Measurements from ENCODE around the gene PRKN.

The PRKN gene

DNA sequence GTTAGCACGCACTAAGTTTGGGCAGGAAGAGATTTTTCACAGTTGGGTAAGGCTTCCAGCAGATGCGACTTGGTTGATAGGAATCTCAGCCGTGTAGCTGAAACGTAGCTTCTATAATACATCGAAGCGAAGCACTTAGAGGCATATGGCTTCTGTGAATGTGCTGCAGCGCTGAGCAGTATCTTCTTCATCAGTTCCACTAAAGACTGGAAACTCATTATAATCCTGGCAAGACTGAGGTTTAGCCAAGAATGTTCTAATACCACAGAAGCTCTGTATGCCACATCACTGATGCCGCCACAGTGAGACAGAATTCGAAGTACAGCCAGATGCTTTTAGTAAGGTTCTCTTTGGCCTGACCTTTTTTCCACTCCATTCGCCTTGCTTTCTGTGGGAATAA lies 773.5 kb downstream of the PRKN start:
- no peak overlapping the region for H3K27ac Mint-ChIP-seq
- DNase-seq: no peak
- H3K36me3 Mint-ChIP-seq (ENCODE audit: low read depth): peaks cover 6% of the 10 kb centered on the region
- H3K4me1 Mint-ChIP-seq: peaks cover 4% of the 10 kb centered on the region
- TF ChIP-seq, protein P1, sequence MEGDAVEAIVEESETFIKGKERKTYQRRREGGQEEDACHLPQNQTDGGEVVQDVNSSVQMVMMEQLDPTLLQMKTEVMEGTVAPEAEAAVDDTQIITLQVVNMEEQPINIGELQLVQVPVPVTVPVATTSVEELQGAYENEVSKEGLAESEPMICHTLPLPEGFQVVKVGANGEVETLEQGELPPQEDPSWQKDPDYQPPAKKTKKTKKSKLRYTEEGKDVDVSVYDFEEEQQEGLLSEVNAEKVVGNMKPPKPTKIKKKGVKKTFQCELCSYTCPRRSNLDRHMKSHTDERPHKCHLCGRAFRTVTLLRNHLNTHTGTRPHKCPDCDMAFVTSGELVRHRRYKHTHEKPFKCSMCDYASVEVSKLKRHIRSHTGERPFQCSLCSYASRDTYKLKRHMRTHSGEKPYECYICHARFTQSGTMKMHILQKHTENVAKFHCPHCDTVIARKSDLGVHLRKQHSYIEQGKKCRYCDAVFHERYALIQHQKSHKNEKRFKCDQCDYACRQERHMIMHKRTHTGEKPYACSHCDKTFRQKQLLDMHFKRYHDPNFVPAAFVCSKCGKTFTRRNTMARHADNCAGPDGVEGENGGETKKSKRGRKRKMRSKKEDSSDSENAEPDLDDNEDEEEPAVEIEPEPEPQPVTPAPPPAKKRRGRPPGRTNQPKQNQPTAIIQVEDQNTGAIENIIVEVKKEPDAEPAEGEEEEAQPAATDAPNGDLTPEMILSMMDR (IDR thresholded peaks at IDR 0.05): no peak
- H3K4me3 Mint-ChIP-seq: no peak overlapping the region
- H3K27me3 Mint-ChIP-seq (ENCODE audit: low read depth, poor library complexity): peaks cover 10% of the 10 kb centered on the region
- peaks cover 20% of the 10 kb centered on the region for H3K9me3 Mint-ChIP-seq

DNA sequence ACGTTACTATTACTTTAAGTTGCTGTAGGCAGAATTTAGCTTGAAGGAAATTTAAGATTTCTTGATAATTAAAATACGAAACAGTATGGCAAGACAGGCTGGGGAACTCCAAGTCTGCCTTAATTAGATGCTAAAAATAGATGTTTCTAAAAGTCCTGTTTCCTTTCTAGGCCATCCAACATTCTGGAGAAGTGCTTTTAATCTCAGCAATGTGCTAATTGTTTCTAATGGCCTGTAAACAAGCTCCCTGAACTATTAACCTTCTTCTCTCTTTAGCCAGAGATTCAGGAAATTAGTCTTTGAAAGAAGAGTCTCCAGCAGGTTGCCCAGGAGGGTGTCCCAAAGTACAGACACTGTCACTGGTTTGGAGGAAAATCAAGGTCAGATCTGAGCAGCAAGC lies 776.4 kb downstream of the PRKN start:
- Mint-ChIP-seq H3K4me1 (peaks cover 4% of the 10 kb centered on the region), H3K27ac (no peak overlapping the region), H3K9me3 (peaks cover 20% of the 10 kb centered on the region), H3K4me3 (no peak overlapping the region), H3K36me3 (ENCODE audit: low read depth) (peaks cover 6% of the 10 kb centered on the region), H3K27me3 (ENCODE audit: low read depth, poor library complexity) (peaks cover 26% of the 10 kb centered on the region)
- DNase-seq: no peak
- TF ChIP-seq, protein P1 (IDR thresholded peaks at IDR 0.05): no peak

DNA sequence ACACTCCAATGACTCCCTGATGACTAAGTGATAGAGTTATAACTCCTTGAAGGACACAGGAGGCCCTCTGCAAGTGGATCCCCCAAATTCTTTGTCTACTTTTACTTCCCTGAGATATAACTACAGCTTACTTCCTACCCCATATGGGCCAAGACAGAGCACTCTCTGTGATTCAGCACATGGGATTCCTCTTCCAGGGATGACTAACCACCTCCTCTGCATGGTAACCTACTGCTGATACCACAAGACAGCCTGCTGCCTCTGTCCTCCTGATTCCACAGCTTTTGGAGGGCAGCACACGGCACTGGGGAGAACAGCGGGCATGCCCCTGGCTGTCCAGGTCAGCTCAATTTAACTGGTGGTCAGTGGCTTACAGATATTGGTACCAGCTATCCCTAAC lies 778.0 kb downstream of the PRKN start:
- Mint-ChIP-seq H3K4me1 (peaks cover 4% of the 10 kb centered on the region), H3K9me3 (peaks cover 20% of the 10 kb centered on the region), H3K4me3 (no peak overlapping the region), H3K36me3 (ENCODE audit: low read depth) (peaks cover 6% of the 10 kb centered on the region), H3K27me3 (ENCODE audit: low read depth, poor library complexity) (peaks cover 25% of the 10 kb centered on the region), H3K27ac (no peak overlapping the region)
- TF ChIP-seq, protein P1 (IDR thresholded peaks at IDR 0.05): no peak
- no peak for DNase-seq

DNA sequence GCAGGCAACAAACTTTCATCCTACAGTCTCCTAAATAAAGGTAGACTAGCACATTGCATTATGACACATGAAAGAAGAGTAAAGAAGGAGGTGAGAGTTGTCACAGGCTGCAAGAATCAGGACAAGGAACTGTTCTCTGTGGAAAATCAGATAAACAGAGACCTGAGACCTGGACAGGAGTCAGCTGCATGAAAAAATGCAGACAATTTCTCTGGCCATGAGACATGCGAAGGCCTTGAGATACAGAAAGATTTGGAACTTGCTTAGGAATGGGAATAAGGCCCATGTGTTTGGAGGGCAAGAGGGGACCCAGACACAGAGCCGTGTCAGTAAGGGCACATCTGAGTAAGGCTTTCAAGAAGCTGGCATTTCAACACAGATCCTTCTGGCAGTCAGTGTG lies 779.1 kb downstream of the PRKN start:
- Mint-ChIP-seq H3K4me1 (peaks cover 4% of the 10 kb centered on the region), H3K9me3 (peaks cover 20% of the 10 kb centered on the region), H3K36me3 (ENCODE audit: low read depth) (peaks cover 6% of the 10 kb centered on the region), H3K27me3 (ENCODE audit: low read depth, poor library complexity) (peaks cover 25% of the 10 kb centered on the region), H3K4me3 (no peak overlapping the region), H3K27ac (no peak overlapping the region)
- TF ChIP-seq, protein P1 (IDR thresholded peaks at IDR 0.05): no peak
- DNase-seq: no peak

DNA sequence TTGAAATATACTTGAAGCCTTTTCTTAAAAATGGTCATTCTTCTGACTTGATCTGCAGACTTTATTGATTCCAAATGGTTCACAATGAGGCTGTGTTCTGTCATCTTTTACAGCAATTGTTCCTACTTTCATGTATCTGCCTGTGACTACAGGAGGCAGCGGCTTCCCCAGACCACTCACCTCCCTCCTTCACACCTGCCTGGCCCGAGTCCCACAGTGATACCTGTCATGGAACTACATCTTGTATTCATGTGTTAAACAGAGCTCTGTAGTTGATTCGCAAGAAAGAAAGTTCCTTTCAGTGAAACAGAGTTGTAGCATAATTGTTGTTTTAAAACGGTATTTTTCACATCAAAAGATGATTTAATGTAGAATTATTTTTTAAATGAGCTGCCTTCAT lies 780.2 kb downstream of the PRKN start:
- Mint-ChIP-seq H3K27me3 (ENCODE audit: low read depth, poor library complexity) (peaks cover 25% of the 10 kb centered on the region), H3K9me3 (peaks cover 20% of the 10 kb centered on the region), H3K27ac (no peak overlapping the region), H3K4me3 (no peak overlapping the region), H3K36me3 (ENCODE audit: low read depth) (peaks cover 6% of the 10 kb centered on the region), H3K4me1 (peaks cover 4% of the 10 kb centered on the region)
- no peak for DNase-seq
- TF ChIP-seq, protein P1 (IDR thresholded peaks at IDR 0.05): no peak

DNA sequence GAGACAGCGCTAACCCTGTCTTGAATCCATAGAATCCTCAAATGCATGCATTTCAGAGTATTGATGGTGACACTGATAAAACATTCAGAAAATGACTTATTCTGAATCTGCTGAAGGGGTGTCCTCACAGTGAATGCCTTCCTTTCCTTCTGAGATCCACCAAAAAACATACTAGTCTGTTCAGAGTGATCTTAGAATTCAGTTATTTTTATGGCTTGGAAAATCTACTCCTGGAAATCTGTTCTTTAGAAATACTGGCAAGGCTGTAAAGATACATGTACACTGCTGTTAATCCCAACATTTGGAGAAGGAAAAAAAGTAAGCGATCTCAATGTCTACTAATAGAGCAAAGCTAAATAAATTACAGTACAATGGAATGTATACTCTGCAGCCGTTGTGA lies 781.1 kb downstream of the PRKN start:
- peaks cover 25% of the 10 kb centered on the region for H3K27me3 Mint-ChIP-seq (ENCODE audit: low read depth, poor library complexity)
- peaks cover 4% of the 10 kb centered on the region for H3K4me1 Mint-ChIP-seq
- TF ChIP-seq, protein P1 (IDR thresholded peaks at IDR 0.05): no peak
- DNase-seq: no peak
- H3K4me3 Mint-ChIP-seq: no peak overlapping the region
- H3K27ac Mint-ChIP-seq: no peak overlapping the region
- peaks cover 19% of the 10 kb centered on the region for H3K9me3 Mint-ChIP-seq
- H3K36me3 Mint-ChIP-seq (ENCODE audit: low read depth): peaks cover 6% of the 10 kb centered on the region

Data from nephron progenitor cell (in vitro differentiated cells).